ENCODE results near the gene SERF2.
A peak's percentile ranks its signal among the peaks of the same experiment; 100 is the strongest.

SERF2 gene

GRCh38 chr15:43779016-43779415, 13.1 kb upstream of the SERF2 start:
- no peak overlapping the region for H2BK120ac ChIP-seq (ENCODE audit: low read depth, low read length)
- no peak overlapping the region for H2BK15ac ChIP-seq (ENCODE audit: low read depth, poor library complexity, severe bottlenecking)
- no peak overlapping the region for H3K14ac ChIP-seq (ENCODE audit: low read length in 2 of 2)
- H3K23ac ChIP-seq (ENCODE audit: low read length in 2 of 2): no peak overlapping the region
- WGBS: 94% methylated on average over 1 of the region's 1 CpG
- H2AK5ac ChIP-seq (ENCODE audit: low read length, severe bottlenecking): no peak overlapping the region
- no peak overlapping the region for H3K4me2 ChIP-seq (ENCODE audit: low read length, poor library complexity, severe bottlenecking)
- peaks cover 14% of the 10 kb centered on the region for H3K4me1 ChIP-seq (ENCODE audit: control insufficient read depth, insufficient read depth, low read depth, low read length)
- H3K18ac ChIP-seq (ENCODE audit: low read depth in 1 of 2, low read length in 2 of 2): no peak overlapping the region
- H3K4me3 ChIP-seq (ENCODE audit: insufficient read depth in 1 of 2, low read depth in 1 of 2, low read length in 2 of 2): no peak overlapping the region
- no peak overlapping the region for H3K4ac ChIP-seq (ENCODE audit: low read depth in 1 of 2, low read length in 2 of 2)
- no peak for DNase-seq
- no peaks in the 10 kb centered on the region for H3K79me1 ChIP-seq (replicated peaks; ENCODE audit: low read length, poor library complexity, severe bottlenecking)
- H4K91ac ChIP-seq (ENCODE audit: low read length): no peak overlapping the region
- H3K9ac ChIP-seq (ENCODE audit: low read length): no peak overlapping the region
- H2BK5ac ChIP-seq (ENCODE audit: low read depth, low read length, poor library complexity, severe bottlenecking): no peak overlapping the region
- no peak overlapping the region for H3K27ac ChIP-seq (ENCODE audit: low read length, poor library complexity, severe bottlenecking)
- H2BK12ac ChIP-seq (ENCODE audit: low read length in 2 of 2): no peak overlapping the region
- H3K9me3 ChIP-seq (ENCODE audit: control insufficient read depth, low read length): no peaks in the 10 kb centered on the region
- H3K27me3 ChIP-seq (ENCODE audit: control insufficient read depth in 1 of 2, insufficient read depth in 1 of 2, low read length in 2 of 2): no peaks in the 10 kb centered on the region
- peaks cover 2 to 6% of the 10 kb centered on the region in 2 experiments for H3K36me3 ChIP-seq (ENCODE audit: control insufficient read depth in 1 of 2, insufficient read depth in 2 of 2, low read depth in 1 of 2, low read length in 2 of 2)
- no peak overlapping the region for H2AFZ ChIP-seq (ENCODE audit: low read depth, low read length)
- H4K8ac ChIP-seq (ENCODE audit: low read length): no peak overlapping the region

- no peak overlapping the region for H3K14ac ChIP-seq (ENCODE audit: low read length in 2 of 2)
- no peak overlapping the region for H2AFZ ChIP-seq (ENCODE audit: low read depth, low read length)
- H3K9me3 ChIP-seq (ENCODE audit: control insufficient read depth, low read length): no peaks in the 10 kb centered on the region
- no peak overlapping the region for H2BK120ac ChIP-seq (ENCODE audit: low read depth, low read length)
- no peak overlapping the region for H3K4me3 ChIP-seq (ENCODE audit: insufficient read depth in 1 of 2, low read depth in 1 of 2, low read length in 2 of 2)
- no peak overlapping the region for H4K91ac ChIP-seq (ENCODE audit: low read length)
- no peak overlapping the region for H4K8ac ChIP-seq (ENCODE audit: low read length)
- H2BK5ac ChIP-seq (ENCODE audit: low read depth, low read length, poor library complexity, severe bottlenecking): no peak overlapping the region
- no peak overlapping the region for H2AK5ac ChIP-seq (ENCODE audit: low read length, severe bottlenecking)
- peaks cover 10 to 14% of the 10 kb centered on the region in 2 experiments for H3K36me3 ChIP-seq (ENCODE audit: control insufficient read depth in 1 of 2, insufficient read depth in 2 of 2, low read depth in 1 of 2, low read length in 2 of 2)
- no peak overlapping the region for H2BK15ac ChIP-seq (ENCODE audit: low read depth, poor library complexity, severe bottlenecking)
- DNase-seq: no peak
- H2BK12ac ChIP-seq (ENCODE audit: low read length in 2 of 2): no peak overlapping the region
- H3K18ac ChIP-seq (ENCODE audit: low read depth in 1 of 2, low read length in 2 of 2): no peak overlapping the region
- H3K79me1 ChIP-seq (replicated peaks; ENCODE audit: low read length, poor library complexity, severe bottlenecking): no peaks in the 10 kb centered on the region
- H3K27ac ChIP-seq (ENCODE audit: low read length, poor library complexity, severe bottlenecking): no peak overlapping the region
- H3K9ac ChIP-seq (ENCODE audit: low read length): no peak overlapping the region
- peaks cover 7% of the 10 kb centered on the region for H3K4me1 ChIP-seq (ENCODE audit: control insufficient read depth, insufficient read depth, low read depth, low read length)
- H3K4me2 ChIP-seq (ENCODE audit: low read length, poor library complexity, severe bottlenecking): no peak overlapping the region
- H3K4ac ChIP-seq (ENCODE audit: low read depth in 1 of 2, low read length in 2 of 2): no peak overlapping the region
- WGBS: 95% methylated on average over 2 of the region's 3 CpGs
- H3K23ac ChIP-seq (ENCODE audit: low read length in 2 of 2): no peak overlapping the region
- H3K27me3 ChIP-seq (ENCODE audit: control insufficient read depth in 1 of 2, insufficient read depth in 1 of 2, low read length in 2 of 2): no peaks in the 10 kb centered on the region
Observed at GRCh38 chr15:43789409-43789808, 2.7 kb upstream of the SERF2 start.

GRCh38 chr15:43792761-43793476, 799 bp downstream of the SERF2 start:
- peak overlapping the region; percentile 100 for H3K9ac ChIP-seq (ENCODE audit: low read length)
- H3K27me3 ChIP-seq (ENCODE audit: control insufficient read depth in 1 of 2, insufficient read depth in 1 of 2, low read length in 2 of 2): no peaks in the 10 kb centered on the region
- H3K4me3 ChIP-seq (ENCODE audit: insufficient read depth in 1 of 2, low read depth in 1 of 2, low read length in 2 of 2): peak overlapping the region; percentile 84 to 96
- peak overlapping the region; percentile 99 for H3K18ac ChIP-seq (ENCODE audit: low read depth in 1 of 2, low read length in 2 of 2)
- peak overlapping the region; percentile 96 to 98 for H3K4ac ChIP-seq (ENCODE audit: low read depth in 1 of 2, low read length in 2 of 2)
- no peak overlapping the region for H2AFZ ChIP-seq (ENCODE audit: low read depth, low read length)
- peaks cover 24% of the 10 kb centered on the region for H3K4me1 ChIP-seq (ENCODE audit: control insufficient read depth, insufficient read depth, low read depth, low read length)
- H3K79me1 ChIP-seq (replicated peaks; ENCODE audit: low read length, poor library complexity, severe bottlenecking): peaks cover 8% of the 10 kb centered on the region
- H2BK12ac ChIP-seq (ENCODE audit: low read length in 2 of 2): peak overlapping the region in 1 of 2 experiments; percentile 60
- H2AK5ac ChIP-seq (ENCODE audit: low read length, severe bottlenecking): peak overlapping the region; percentile 67
- no peaks in the 10 kb centered on the region for H3K9me3 ChIP-seq (ENCODE audit: control insufficient read depth, low read length)
- peak overlapping the region; percentile 44 to 98 for H3K14ac ChIP-seq (ENCODE audit: low read length in 2 of 2)
- WGBS: 4% methylated on average over 30 of the region's 33 CpGs
- peak overlapping the region; percentile 97 for H2BK120ac ChIP-seq (ENCODE audit: low read depth, low read length)
- H3K36me3 ChIP-seq (ENCODE audit: control insufficient read depth in 1 of 2, insufficient read depth in 2 of 2, low read depth in 1 of 2, low read length in 2 of 2): peaks cover 30 to 46% of the 10 kb centered on the region in 2 experiments
- peak overlapping the region in 1 of 2 experiments; percentile 54 for H3K23ac ChIP-seq (ENCODE audit: low read length in 2 of 2)
- peak overlapping the region; percentile 95 for H4K91ac ChIP-seq (ENCODE audit: low read length)
- H2BK5ac ChIP-seq (ENCODE audit: low read depth, low read length, poor library complexity, severe bottlenecking): peak overlapping the region; percentile 75
- H3K4me2 ChIP-seq (ENCODE audit: low read length, poor library complexity, severe bottlenecking): peak overlapping the region; percentile 72
- peak overlapping the region; percentile 90 for H4K8ac ChIP-seq (ENCODE audit: low read length)
- peak; percentile 45 for DNase-seq
- H2BK15ac ChIP-seq (ENCODE audit: low read depth, poor library complexity, severe bottlenecking): peak overlapping the region; percentile 18
- H3K27ac ChIP-seq (ENCODE audit: low read length, poor library complexity, severe bottlenecking): peak overlapping the region; percentile 92

GRCh38 chr15:43793647-43794046, 1.5 kb downstream of the SERF2 start:
- Histone ChIP-seq H3K4me1 (ENCODE audit: control insufficient read depth, insufficient read depth, low read depth, low read length) (peaks cover 25% of the 10 kb centered on the region), H3K14ac (ENCODE audit: low read length in 2 of 2) (no peak overlapping the region), H3K9me3 (ENCODE audit: control insufficient read depth, low read length) (no peaks in the 10 kb centered on the region), H3K4me3 (ENCODE audit: insufficient read depth in 1 of 2, low read depth in 1 of 2, low read length in 2 of 2) (peak overlapping the region in 1 of 2 experiments; percentile 96), H3K79me1 (replicated peaks; ENCODE audit: low read length, poor library complexity, severe bottlenecking) (peaks cover 8% of the 10 kb centered on the region), H2BK12ac (ENCODE audit: low read length in 2 of 2) (peak overlapping the region in 1 of 2 experiments; percentile 10), H3K27ac (ENCODE audit: low read length, poor library complexity, severe bottlenecking) (no peak overlapping the region), H3K23ac (ENCODE audit: low read length in 2 of 2) (peak overlapping the region in 1 of 2 experiments; percentile 47), H3K36me3 (ENCODE audit: control insufficient read depth in 1 of 2, insufficient read depth in 2 of 2, low read depth in 1 of 2, low read length in 2 of 2) (peaks cover 30 to 52% of the 10 kb centered on the region in 2 experiments), H4K8ac (ENCODE audit: low read length) (no peak overlapping the region), H2AK5ac (ENCODE audit: low read length, severe bottlenecking) (no peak overlapping the region), H3K4ac (ENCODE audit: low read depth in 1 of 2, low read length in 2 of 2) (peak overlapping the region in 1 of 2 experiments; percentile 4), H2BK120ac (ENCODE audit: low read depth, low read length) (no peak overlapping the region), H3K18ac (ENCODE audit: low read depth in 1 of 2, low read length in 2 of 2) (no peak overlapping the region), H3K9ac (ENCODE audit: low read length) (peak overlapping the region; percentile 100), H2BK5ac (ENCODE audit: low read depth, low read length, poor library complexity, severe bottlenecking) (no peak overlapping the region), H3K27me3 (ENCODE audit: control insufficient read depth in 1 of 2, insufficient read depth in 1 of 2, low read length in 2 of 2) (no peaks in the 10 kb centered on the region), H2BK15ac (ENCODE audit: low read depth, poor library complexity, severe bottlenecking) (no peak overlapping the region), H3K4me2 (ENCODE audit: low read length, poor library complexity, severe bottlenecking) (peak overlapping the region; percentile 72), H4K91ac (ENCODE audit: low read length) (no peak overlapping the region), H2AFZ (ENCODE audit: low read depth, low read length) (no peak overlapping the region)
- WGBS: 90% methylated on average over 10 of the region's 10 CpGs
- DNase-seq: no peak
